HepG2 (cell line): ENCODE data around the gene SLC4A7. TPM values are rescaled to one million over a fixed set of nuclear protein-coding genes. Genes with fewer than 3 reads are reported as not detected.

Source experiments
- CCDC6 ChIP-seq: sonication (generic); formaldehyde crosslinking; IDR thresholded peaks from 2 replicates; pipeline ENCODE4 v1.8.1; 2022; ENCODE audit warnings: mild to moderate bottlenecking, missing genetic modification reagents, moderate library complexity
- DPF2 ChIP-seq: sonication (generic); formaldehyde crosslinking; IDR thresholded peaks from 2 replicates; pipeline ENCODE4 v1.4.0; 2020; ENCODE audit warnings: mild to moderate bottlenecking, low read depth, missing genetic modification reagents, borderline replicate concordance
- FOSL1 ChIP-seq: sonication (generic); formaldehyde crosslinking; IDR thresholded peaks from 2 replicates; pipeline ENCODE4 v1.9.0; 2021; ENCODE audit warnings: missing genetic modification reagents, borderline replicate concordance
- HBP1 ChIP-seq: IDR thresholded peaks from 2 replicates; pipeline ENCODE4 v1.6.1; 2016; ENCODE audit warnings: low read depth, control low read depth
- HDAC2 ChIP-seq: sonication (generic); formaldehyde crosslinking; IDR thresholded peaks from 2 replicates; pipeline ENCODE4 v1.4.0; 2020; ENCODE audit warnings: missing genetic modification reagents
- JUN ChIP-seq: sonication (generic); formaldehyde crosslinking; IDR thresholded peaks from 2 replicates; pipeline ENCODE4 v1.4.0; 2020; ENCODE audit warnings: mild to moderate bottlenecking, missing genetic modification reagents
- MLX ChIP-seq: IDR thresholded peaks from 2 replicates; pipeline ENCODE4 v1.6.1; 2016
- NFE2L2 ChIP-seq: fragments of 150-350 bp; IDR thresholded peaks from 2 replicates; pipeline ENCODE4 v1.6.1; 2014; ENCODE audit warnings: low read length
- NR2F2 ChIP-seq: IDR thresholded peaks from 2 replicates; pipeline ENCODE4 v1.6.1; 2012; ENCODE audit warnings: low read depth, inconsistent platforms, borderline replicate concordance
- POLR2G ChIP-seq: fragments of 200-400 bp; formaldehyde crosslinking; IDR thresholded peaks from 2 replicates; pipeline ENCODE4 v1.6.1; 2018; ENCODE audit warnings: mild to moderate bottlenecking, low read depth, low read length, moderate library complexity
- ZBTB34 ChIP-seq: sonication (generic); formaldehyde crosslinking; IDR thresholded peaks from 2 replicates; pipeline ENCODE4 v1.8.0; 2022; ENCODE audit warnings: mild to moderate bottlenecking, missing genetic modification reagents
- ZBTB39 ChIP-seq: sonication (generic); formaldehyde crosslinking; IDR thresholded peaks from 2 replicates; pipeline ENCODE4 v1.5.0; 2020; ENCODE audit warnings: missing genetic modification reagents
- ZBTB49 ChIP-seq: sonication (generic); formaldehyde crosslinking; IDR thresholded peaks from 2 replicates; pipeline ENCODE4 v1.4.0; 2020; ENCODE audit warnings: missing genetic modification reagents, borderline replicate concordance
- ZNF280D ChIP-seq: sonication (generic); formaldehyde crosslinking; IDR thresholded peaks from 2 replicates; pipeline ENCODE4 v1.5.1; 2020; ENCODE audit warnings: mild to moderate bottlenecking, missing genetic modification reagents
- ZNF552 ChIP-seq: sonication (generic); formaldehyde crosslinking; IDR thresholded peaks from 2 replicates; pipeline ENCODE4 v1.9.0; 2022; ENCODE audit warnings: missing genetic modification reagents, mild to moderate bottlenecking, borderline replicate concordance
- ZSCAN30 ChIP-seq: sonication (generic); formaldehyde crosslinking; IDR thresholded peaks from 2 replicates; pipeline ENCODE4 v1.5.0; 2020; ENCODE audit warnings: mild to moderate bottlenecking, missing genetic modification reagents
- polyA plus RNA-seq, 8 experiments: library from polyadenylated mRNA; depleted of rRNA in 3 of 8; stranded (reverse) in 7 of 8; unstranded in 1 of 8; fragments of >200 nt; fragmentation: Illumina TruSeq in 4 of 8; extraction: Trizol in 4 of 8; gene quantifications; 2 replicates each; pipeline versions ENCODE4 v1.2.1 to v1.2.3, GENCODE V29; 2011 to 2016; ENCODE audit warnings: low read depth in 4 of 8, missing spikeins in 1 of 8, mixed read lengths in 1 of 8; ENCODE audit not compliant: insufficient read depth in 1 of 8
- total RNA-seq, 5 experiments: library from RNA; depleted of rRNA; stranded (reverse); fragments of >200 nt; fragmentation: Illumina TruSeq; extraction: Trizol; gene quantifications; 2 replicates each; pipeline ENCODE4 v1.2.3, GENCODE V29; 2016; ENCODE audit warnings: low read depth in 1 of 5

SLC4A7 gene
- total and polyA plus RNA-seq, 2 of the 13 experiments (the other 11 are each of a cell fraction or from before 2014, with no cell fraction given): 16.4 to 43.8 TPM

GRCh38 chr3:27360113-27361078 lies 123.8 kb downstream of the SLC4A7 start (continued):
- TF ChIP-seq ZBTB34 (CRISPR knock-in tag) (peak; percentile 82; the same call in 1 of the 2 replicates), CCDC6 (CRISPR knock-in tag) (peak; percentile 80; the same call in 1 of the 2 replicates), HBP1 (CRISPR knock-in tag) (peak; percentile 99), FOSL1 (peak; percentile 73; the same call in 1 of the 2 replicates), JUN (CRISPR knock-in tag) (peak; percentile 84; the same call in 1 of the 2 replicates), POLR2G (peak; percentile 74), NR2F2 (peak; percentile 99), HDAC2 (CRISPR knock-in tag) (peak; percentile 99), ZBTB39 (peak; percentile 91; the same call in 1 of the 2 replicates), ZBTB49 (CRISPR knock-in tag) (no peak), NFE2L2 (peak; percentile 35; the same call in 1 of the 2 replicates), MLX (peak; percentile 95), ZNF280D (CRISPR knock-in tag) (peak; percentile 87), DPF2 (CRISPR knock-in tag) (peak; percentile 98), ZSCAN30 (no peak), ZNF552 (CRISPR knock-in tag) (peak; percentile 66; the same call in 1 of the 2 replicates)
